OCI-LY1 (cell line): Measurements from ENCODE around the gene DGLUCY.
"Not testable (repeated sequence)": the region's sequence is repeated elsewhere in the genome, so short reads cannot be mapped to it uniquely, and the experiment has no call there.

Source experiments
- H2AFZ ChIP-seq: fragments of 200-600 bp; sonication (generic), shearing (Covaris generic); 2 replicates; pipeline ENCODE4 v1.6.0; 2014; ENCODE audit warnings: antibody characterized with exemption, mild to moderate bottlenecking, low read length
- H3F3A ChIP-seq: fragments of 200-600 bp; sonication (generic), shearing (Covaris generic); 2 replicates; pipeline ENCODE4 v1.6.0; 2014; ENCODE audit warnings: mild to moderate bottlenecking, antibody characterized with exemption, low read length, moderate library complexity; ENCODE audit not compliant: insufficient read depth
- H3K27ac ChIP-seq: fragments of 200-600 bp; sonication (generic); 2 replicates; pipeline ENCODE4 v1.5.1; 2014; ENCODE audit warnings: low read length, mixed run types, mild to moderate bottlenecking, low read depth; ENCODE audit not compliant: poor library complexity, severe bottlenecking
- H3K27me3 ChIP-seq: fragments of 200-600 bp; sonication (generic); 2 replicates; pipeline ENCODE4 v1.6.0; 2014; ENCODE audit warnings: antibody characterized with exemption, mild to moderate bottlenecking, low read length, moderate library complexity; ENCODE audit not compliant: insufficient read depth
- H3K36me3 ChIP-seq: fragments of 200-600 bp; sonication (generic); 2 replicates; pipeline ENCODE4 v1.6.1; 2014; ENCODE audit warnings: mild to moderate bottlenecking, antibody characterized with exemption, low read length, moderate library complexity, mixed read lengths; ENCODE audit not compliant: insufficient read depth
- H3K4me1 ChIP-seq: fragments of 200-600 bp; sonication (generic); 2 replicates; pipeline ENCODE4 v1.5.1; 2014; ENCODE audit warnings: mild to moderate bottlenecking, low read length, moderate library complexity; ENCODE audit not compliant: insufficient read depth, severe bottlenecking
- H3K4me2 ChIP-seq: fragments of 200-600 bp; sonication (generic), shearing (Covaris generic); 2 replicates; pipeline ENCODE4 v1.6.1; 2014; ENCODE audit warnings: low read length
- H3K4me3 ChIP-seq: fragments of 200-600 bp; sonication (generic); 2 replicates; pipeline ENCODE4 v1.5.1; 2014; ENCODE audit warnings: low read length, low read depth, mild to moderate bottlenecking, mixed read lengths; ENCODE audit not compliant: poor library complexity, severe bottlenecking
- H3K79me2 ChIP-seq: fragments of 200-600 bp; shearing (Covaris generic); 2 replicates; pipeline ENCODE4 v1.6.1; 2016; ENCODE audit warnings: mixed run types, low read length, mixed read lengths; ENCODE audit not compliant: insufficient read depth
- H3K9ac ChIP-seq: fragments of 200-600 bp; sonication (generic), shearing (Covaris generic); 2 replicates; pipeline ENCODE4 v1.6.1; 2014; ENCODE audit warnings: mild to moderate bottlenecking, low read length, mixed read lengths
- H3K9me2 ChIP-seq: fragments of 200-600 bp; sonication (generic), shearing (Covaris generic); 2 replicates; pipeline ENCODE4 v1.6.1; 2014; ENCODE audit warnings: low read depth, mild to moderate bottlenecking, low read length, mixed read lengths
- H3K9me3 ChIP-seq: fragments of 200-600 bp; shearing (Covaris generic); 2 replicates; pipeline ENCODE4 v1.6.1; 2014; ENCODE audit warnings: low read length, mixed read lengths
- H4K20me1 ChIP-seq: fragments of 200-600 bp; sonication (generic), shearing (Covaris generic); 2 replicates; pipeline ENCODE4 v1.6.0; 2016; ENCODE audit warnings: mild to moderate bottlenecking, low read length; ENCODE audit not compliant: insufficient read depth
- EZH2 ChIP-seq: fragments of 200-600 bp; sonication (generic), shearing (Covaris generic); IDR thresholded peaks from 2 replicates; pipeline ENCODE4 v1.8.0; 2017; ENCODE audit warnings: borderline replicate concordance, mixed run types, mild to moderate bottlenecking, antibody characterized with exemption, low read length, moderate library complexity, mixed read lengths
- TF ChIP-seq, protein P1 (sequence below): fragments of 200-600 bp; sonication (generic), shearing (Covaris generic); IDR thresholded peaks from 2 replicates; pipeline ENCODE4 v1.5.1; 2017; ENCODE audit warnings: mild to moderate bottlenecking, antibody characterized with exemption, low read length, moderate library complexity, mixed read lengths

Gene DGLUCY

DNA sequence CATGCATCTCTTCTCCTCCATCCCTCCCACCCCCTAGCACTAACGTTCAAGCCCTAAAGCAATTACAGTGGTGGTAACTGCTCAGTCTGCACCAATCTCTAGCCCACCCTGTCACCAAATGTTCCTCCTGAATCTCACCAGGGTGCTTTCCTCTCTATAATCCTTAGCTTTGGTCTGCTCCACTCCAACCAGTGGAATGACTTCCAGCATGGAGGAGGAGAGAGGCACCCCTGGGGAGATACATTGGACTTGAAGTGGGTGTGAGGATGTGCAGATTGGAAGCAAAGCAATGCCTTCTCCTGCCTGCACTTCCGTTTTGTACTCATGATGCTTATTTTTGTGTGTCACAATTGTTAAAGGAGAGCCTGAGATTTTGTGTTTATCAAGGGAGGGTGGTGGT lies 29.4 kb upstream of the DGLUCY start:
- H3K4me3 ChIP-seq, result no peak overlapping the region
- TF ChIP-seq, protein P1, sequence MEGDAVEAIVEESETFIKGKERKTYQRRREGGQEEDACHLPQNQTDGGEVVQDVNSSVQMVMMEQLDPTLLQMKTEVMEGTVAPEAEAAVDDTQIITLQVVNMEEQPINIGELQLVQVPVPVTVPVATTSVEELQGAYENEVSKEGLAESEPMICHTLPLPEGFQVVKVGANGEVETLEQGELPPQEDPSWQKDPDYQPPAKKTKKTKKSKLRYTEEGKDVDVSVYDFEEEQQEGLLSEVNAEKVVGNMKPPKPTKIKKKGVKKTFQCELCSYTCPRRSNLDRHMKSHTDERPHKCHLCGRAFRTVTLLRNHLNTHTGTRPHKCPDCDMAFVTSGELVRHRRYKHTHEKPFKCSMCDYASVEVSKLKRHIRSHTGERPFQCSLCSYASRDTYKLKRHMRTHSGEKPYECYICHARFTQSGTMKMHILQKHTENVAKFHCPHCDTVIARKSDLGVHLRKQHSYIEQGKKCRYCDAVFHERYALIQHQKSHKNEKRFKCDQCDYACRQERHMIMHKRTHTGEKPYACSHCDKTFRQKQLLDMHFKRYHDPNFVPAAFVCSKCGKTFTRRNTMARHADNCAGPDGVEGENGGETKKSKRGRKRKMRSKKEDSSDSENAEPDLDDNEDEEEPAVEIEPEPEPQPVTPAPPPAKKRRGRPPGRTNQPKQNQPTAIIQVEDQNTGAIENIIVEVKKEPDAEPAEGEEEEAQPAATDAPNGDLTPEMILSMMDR, result no peak
- TF ChIP-seq EZH2, result no peak
- H4K20me1 ChIP-seq, result no peaks in the 10 kb centered on the region
- no peaks in the 10 kb centered on the region; the same call in 1 of the 2 replicates for H3K36me3 ChIP-seq
- H3K27ac ChIP-seq, result no peak overlapping the region
- no peaks in the 10 kb centered on the region for H3K4me1 ChIP-seq
- H3K9me2 ChIP-seq, result no peaks in the 10 kb centered on the region
- no peaks in the 10 kb centered on the region for H3K79me2 ChIP-seq
- no peaks in the 10 kb centered on the region for H3K27me3 ChIP-seq
- H3K9ac ChIP-seq, result no peak overlapping the region
- no peaks in the 10 kb centered on the region for H3F3A ChIP-seq
- H2AFZ ChIP-seq, result no peak overlapping the region
- no peaks in the 10 kb centered on the region for H3K9me3 ChIP-seq
- H3K4me2 ChIP-seq, result no peak overlapping the region

GRCh38 chr14:91087470-91087869 lies 26.4 kb upstream of the DGLUCY start:
- not testable (repeated sequence) for H3K36me3 ChIP-seq, H3K9me3 ChIP-seq, H3K4me1 ChIP-seq, H3K79me2 ChIP-seq, H3K9ac ChIP-seq, H3K4me2 ChIP-seq, H3K4me3 ChIP-seq, H3K27ac ChIP-seq, H3F3A ChIP-seq, H2AFZ ChIP-seq, H3K9me2 ChIP-seq, H3K27me3 ChIP-seq, H4K20me1 ChIP-seq

GRCh38 chr14:91088585-91089235 lies 25.2 kb upstream of the DGLUCY start:
- Histone ChIP-seq H3K9me3 (no peaks in the 10 kb centered on the region), H3K27me3 (no peaks in the 10 kb centered on the region), H3K36me3 (no peaks in the 10 kb centered on the region; the same call in 1 of the 2 replicates), H4K20me1 (no peaks in the 10 kb centered on the region), H3K27ac (no peak overlapping the region), H3K4me1 (no peaks in the 10 kb centered on the region), H3K79me2 (no peaks in the 10 kb centered on the region), H3K4me3 (no peak overlapping the region), H3K9ac (no peak overlapping the region), H3K9me2 (no peaks in the 10 kb centered on the region), H3K4me2 (no peak overlapping the region), H3F3A (no peaks in the 10 kb centered on the region), H2AFZ (no peak overlapping the region)
- TF ChIP-seq EZH2, result no peak
- TF ChIP-seq, protein P1, result no peak

DNA sequence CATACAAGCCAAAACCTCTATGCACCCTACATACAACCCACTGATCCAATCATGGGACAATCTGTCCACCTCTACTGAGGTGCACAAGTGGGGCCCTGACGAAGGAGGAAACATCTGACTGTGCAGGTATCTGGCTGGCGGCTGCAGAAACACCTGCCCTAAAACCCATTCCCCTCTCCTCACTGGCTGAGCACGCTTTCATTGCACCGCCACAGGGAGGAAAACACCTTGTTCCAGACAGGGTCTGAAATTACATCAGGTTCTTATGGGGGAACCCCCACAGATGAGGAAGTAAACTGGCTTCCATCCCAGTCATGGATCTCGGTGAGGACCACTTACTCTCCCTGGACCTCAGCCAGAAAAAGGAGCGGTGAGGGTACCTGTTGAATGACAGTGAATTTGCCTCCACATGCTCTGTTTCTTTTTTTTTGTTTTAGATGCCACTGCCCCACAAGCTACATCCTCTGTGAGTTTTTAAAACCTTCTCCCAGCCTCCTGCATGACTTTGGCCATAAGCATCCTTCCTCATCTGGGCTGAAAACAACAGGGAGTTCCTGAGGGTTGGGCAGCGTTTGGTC lies 23.8 kb upstream of the DGLUCY start:
- no peaks in the 10 kb centered on the region for H3K27me3 ChIP-seq
- H3K4me2 ChIP-seq, result no peak overlapping the region
- H3K9me3 ChIP-seq, result no peaks in the 10 kb centered on the region
- no peak overlapping the region for H3K4me3 ChIP-seq
- no peaks in the 10 kb centered on the region for H3K79me2 ChIP-seq
- no peak overlapping the region for H3K9ac ChIP-seq
- no peaks in the 10 kb centered on the region for H3K9me2 ChIP-seq
- no peaks in the 10 kb centered on the region; the same call in 1 of the 2 replicates for H3K36me3 ChIP-seq
- no peaks in the 10 kb centered on the region for H4K20me1 ChIP-seq
- H3F3A ChIP-seq, result no peaks in the 10 kb centered on the region
- no peak overlapping the region for H3K27ac ChIP-seq
- no peaks in the 10 kb centered on the region for H3K4me1 ChIP-seq
- no peak for TF ChIP-seq EZH2
- no peak overlapping the region for H2AFZ ChIP-seq
